ENCODE results near the gene NREP.

NREP gene

DNA sequence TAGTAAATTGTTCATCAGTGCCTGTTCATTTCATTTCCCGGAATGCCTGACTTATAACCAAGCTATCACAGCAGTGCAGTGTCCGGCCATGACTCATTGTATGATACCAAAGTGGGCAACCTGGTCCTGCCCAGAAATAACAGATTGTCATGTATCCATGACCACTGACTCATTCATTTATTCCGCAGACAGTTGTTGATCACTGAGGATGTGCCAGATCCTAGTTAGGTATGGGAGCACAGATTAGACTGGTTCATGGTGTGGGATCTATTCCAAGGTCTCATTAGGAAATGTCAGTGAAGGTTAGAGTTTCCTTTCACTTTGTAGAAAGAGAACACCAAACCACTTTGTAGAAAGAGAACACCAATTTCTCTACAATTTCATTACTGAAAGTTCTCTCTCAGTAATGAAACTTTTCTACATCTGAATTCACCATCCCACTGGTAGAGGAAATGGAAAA is 8.7 kb downstream of the NREP start:
- no peak for DNase-seq (ENCODE audit: low read depth in 1 of 2, low spot score in 1 of 2)
- Histone ChIP-seq H3K4me3 (replicated peaks; ENCODE audit: insufficient read depth, low read length) (no peak overlapping the region), H3K27me3 (ENCODE audit: insufficient read depth, poor library complexity, severe bottlenecking) (no peaks in the 10 kb centered on the region), H3K27ac (replicated peaks) (no peak overlapping the region)
- TF ChIP-seq POLR2AphosphoS5 (IDR thresholded peaks at IDR 0.05; ENCODE audit: low read depth) (no peak), SPI1 (IDR thresholded peaks at IDR 0.05; ENCODE audit: borderline replicate concordance, low read depth) (no peak)
- TF ChIP-seq, protein P1, sequence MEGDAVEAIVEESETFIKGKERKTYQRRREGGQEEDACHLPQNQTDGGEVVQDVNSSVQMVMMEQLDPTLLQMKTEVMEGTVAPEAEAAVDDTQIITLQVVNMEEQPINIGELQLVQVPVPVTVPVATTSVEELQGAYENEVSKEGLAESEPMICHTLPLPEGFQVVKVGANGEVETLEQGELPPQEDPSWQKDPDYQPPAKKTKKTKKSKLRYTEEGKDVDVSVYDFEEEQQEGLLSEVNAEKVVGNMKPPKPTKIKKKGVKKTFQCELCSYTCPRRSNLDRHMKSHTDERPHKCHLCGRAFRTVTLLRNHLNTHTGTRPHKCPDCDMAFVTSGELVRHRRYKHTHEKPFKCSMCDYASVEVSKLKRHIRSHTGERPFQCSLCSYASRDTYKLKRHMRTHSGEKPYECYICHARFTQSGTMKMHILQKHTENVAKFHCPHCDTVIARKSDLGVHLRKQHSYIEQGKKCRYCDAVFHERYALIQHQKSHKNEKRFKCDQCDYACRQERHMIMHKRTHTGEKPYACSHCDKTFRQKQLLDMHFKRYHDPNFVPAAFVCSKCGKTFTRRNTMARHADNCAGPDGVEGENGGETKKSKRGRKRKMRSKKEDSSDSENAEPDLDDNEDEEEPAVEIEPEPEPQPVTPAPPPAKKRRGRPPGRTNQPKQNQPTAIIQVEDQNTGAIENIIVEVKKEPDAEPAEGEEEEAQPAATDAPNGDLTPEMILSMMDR (IDR thresholded peaks at IDR 0.05; ENCODE audit: insufficient read depth, low read length): no peak

DNA sequence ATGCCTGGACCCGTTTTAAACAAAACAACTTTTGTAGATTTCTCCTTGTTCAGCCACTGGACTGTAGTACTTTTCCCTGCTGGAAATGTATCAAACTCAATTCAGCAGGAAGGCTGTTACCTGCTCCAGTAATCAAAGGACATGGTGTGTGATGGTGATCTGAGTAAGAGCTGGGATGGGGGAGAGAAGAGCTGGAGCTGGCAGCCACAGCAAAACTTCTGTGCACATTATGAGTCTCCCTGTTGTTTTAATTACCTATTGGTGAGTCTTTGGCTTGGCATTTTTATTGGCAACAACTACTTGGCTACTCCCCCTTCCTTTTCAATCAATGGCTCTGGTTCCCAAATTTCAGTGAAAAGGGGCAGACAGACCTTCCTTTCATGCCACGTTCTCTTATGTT is 9.7 kb downstream of the NREP start:
- DNase-seq (ENCODE audit: low read depth in 1 of 2, low spot score in 1 of 2): no peak
- Histone ChIP-seq H3K4me3 (replicated peaks; ENCODE audit: insufficient read depth, low read length) (no peak overlapping the region), H3K27ac (replicated peaks) (no peak overlapping the region), H3K27me3 (ENCODE audit: insufficient read depth, poor library complexity, severe bottlenecking) (no peaks in the 10 kb centered on the region)
- TF ChIP-seq, protein P2, sequence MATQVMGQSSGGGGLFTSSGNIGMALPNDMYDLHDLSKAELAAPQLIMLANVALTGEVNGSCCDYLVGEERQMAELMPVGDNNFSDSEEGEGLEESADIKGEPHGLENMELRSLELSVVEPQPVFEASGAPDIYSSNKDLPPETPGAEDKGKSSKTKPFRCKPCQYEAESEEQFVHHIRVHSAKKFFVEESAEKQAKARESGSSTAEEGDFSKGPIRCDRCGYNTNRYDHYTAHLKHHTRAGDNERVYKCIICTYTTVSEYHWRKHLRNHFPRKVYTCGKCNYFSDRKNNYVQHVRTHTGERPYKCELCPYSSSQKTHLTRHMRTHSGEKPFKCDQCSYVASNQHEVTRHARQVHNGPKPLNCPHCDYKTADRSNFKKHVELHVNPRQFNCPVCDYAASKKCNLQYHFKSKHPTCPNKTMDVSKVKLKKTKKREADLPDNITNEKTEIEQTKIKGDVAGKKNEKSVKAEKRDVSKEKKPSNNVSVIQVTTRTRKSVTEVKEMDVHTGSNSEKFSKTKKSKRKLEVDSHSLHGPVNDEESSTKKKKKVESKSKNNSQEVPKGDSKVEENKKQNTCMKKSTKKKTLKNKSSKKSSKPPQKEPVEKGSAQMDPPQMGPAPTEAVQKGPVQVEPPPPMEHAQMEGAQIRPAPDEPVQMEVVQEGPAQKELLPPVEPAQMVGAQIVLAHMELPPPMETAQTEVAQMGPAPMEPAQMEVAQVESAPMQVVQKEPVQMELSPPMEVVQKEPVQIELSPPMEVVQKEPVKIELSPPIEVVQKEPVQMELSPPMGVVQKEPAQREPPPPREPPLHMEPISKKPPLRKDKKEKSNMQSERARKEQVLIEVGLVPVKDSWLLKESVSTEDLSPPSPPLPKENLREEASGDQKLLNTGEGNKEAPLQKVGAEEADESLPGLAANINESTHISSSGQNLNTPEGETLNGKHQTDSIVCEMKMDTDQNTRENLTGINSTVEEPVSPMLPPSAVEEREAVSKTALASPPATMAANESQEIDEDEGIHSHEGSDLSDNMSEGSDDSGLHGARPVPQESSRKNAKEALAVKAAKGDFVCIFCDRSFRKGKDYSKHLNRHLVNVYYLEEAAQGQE (IDR thresholded peaks at IDR 0.05; ENCODE audit: insufficient replicate concordance, low read depth): no peak
- no peak for TF ChIP-seq SPI1 (IDR thresholded peaks at IDR 0.05; ENCODE audit: borderline replicate concordance, low read depth)
- TF ChIP-seq, protein P1 (IDR thresholded peaks at IDR 0.05; ENCODE audit: insufficient read depth, low read length): no peak
- TF ChIP-seq GABPA (IDR thresholded peaks at IDR 0.05; ENCODE audit: low read depth): no peak
- no peak for TF ChIP-seq POLR2AphosphoS5 (IDR thresholded peaks at IDR 0.05; ENCODE audit: low read depth)

DNA sequence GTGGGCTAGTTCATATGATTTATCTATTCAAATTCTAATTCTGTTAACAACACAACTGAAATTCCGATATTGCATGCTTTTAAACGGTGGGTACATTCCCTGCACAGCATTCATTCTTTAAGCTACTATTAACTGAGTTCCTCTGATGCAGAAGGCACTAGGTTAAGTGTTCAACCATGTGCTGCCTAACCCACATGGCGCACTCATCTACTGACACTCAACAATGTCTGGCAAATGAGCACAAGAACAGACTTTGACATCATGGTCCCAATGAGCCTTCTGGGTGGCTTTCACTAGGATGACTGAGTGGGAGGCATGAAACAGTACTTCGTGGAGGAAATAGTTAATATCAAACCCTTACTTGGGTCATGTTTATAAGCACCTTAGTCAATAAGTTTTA is 10.2 kb downstream of the NREP start:
- no peak overlapping the region for H3K27ac ChIP-seq (replicated peaks)

More for the DNA sequence above, 10.2 kb downstream of the NREP start:
- TF ChIP-seq, protein P2 (IDR thresholded peaks at IDR 0.05; ENCODE audit: insufficient replicate concordance, low read depth): no peak
- TF ChIP-seq SPI1 (IDR thresholded peaks at IDR 0.05; ENCODE audit: borderline replicate concordance, low read depth) (no peak), GABPA (IDR thresholded peaks at IDR 0.05; ENCODE audit: low read depth) (no peak), POLR2AphosphoS5 (IDR thresholded peaks at IDR 0.05; ENCODE audit: low read depth) (no peak)
- TF ChIP-seq, protein P1 (IDR thresholded peaks at IDR 0.05; ENCODE audit: insufficient read depth, low read length): no peak
- DNase-seq (ENCODE audit: low read depth in 1 of 2, low spot score in 1 of 2): no peak
- no peaks in the 10 kb centered on the region for H3K27me3 ChIP-seq (ENCODE audit: insufficient read depth, poor library complexity, severe bottlenecking)
- H3K4me3 ChIP-seq (replicated peaks; ENCODE audit: insufficient read depth, low read length): no peak overlapping the region

Measured in HL-60 (cell line).